DMS153 treated with DMSO at 0.1 percent for 48 hours (cell line): Measurements from ENCODE around the gene VCAN.

Experiments used
- DNase-seq: peaks from one replicate; lab custom pipeline; 2025; ENCODE audit not compliant: unreplicated experiment; lab: John Stamatoyannopoulos, UW

VCAN gene

GRCh38 chr5:83494087-83494620 lies 22.6 kb downstream of the VCAN start:
- DNase-seq, result no peak

DNA sequence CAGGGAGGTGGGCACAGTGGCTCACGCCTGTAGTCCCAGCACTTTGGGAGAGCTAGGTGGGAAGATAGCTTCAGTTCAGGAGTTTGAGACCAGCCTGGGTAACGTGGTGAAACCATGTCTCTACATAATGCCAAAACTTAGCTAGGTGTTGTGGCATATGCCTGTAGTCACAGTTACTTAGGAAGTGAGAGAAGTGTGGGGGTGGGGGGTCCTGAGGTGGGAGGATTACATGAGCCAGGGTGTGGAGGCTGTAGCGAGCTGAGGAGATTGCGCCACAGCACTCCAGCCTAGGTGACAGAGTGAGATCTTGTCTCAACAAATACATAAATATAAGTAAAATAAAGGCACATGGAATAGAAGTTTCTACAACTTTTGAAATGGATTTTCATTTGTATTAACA lies 23.1 kb downstream of the VCAN start:
- DNase-seq, result no peak

- DNase-seq, result no peak
Measured at GRCh38 chr5:83496626-83497025, 25.1 kb downstream of the VCAN start.

DNA sequence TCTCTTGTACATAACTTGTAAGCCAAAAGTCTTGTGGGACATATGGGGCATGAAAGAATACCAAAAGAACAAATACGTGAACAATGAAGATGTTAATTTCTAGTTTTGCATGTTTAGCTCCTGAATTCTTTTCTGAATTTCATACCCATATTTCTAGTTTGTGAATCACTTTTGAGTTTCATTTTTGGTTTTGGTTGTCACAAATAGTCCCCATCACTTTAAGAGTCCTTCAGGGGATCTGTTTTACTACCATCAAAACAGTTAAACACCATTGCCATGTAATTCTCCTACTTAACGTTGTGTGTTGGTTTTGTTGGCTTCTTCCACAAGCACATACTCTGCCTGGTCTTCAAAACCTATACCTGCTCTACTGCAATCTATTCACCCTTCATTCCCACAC lies 27.0 kb downstream of the VCAN start:
- DNase-seq, result no peak

GRCh38 chr5:83503662-83504061 lies 32.1 kb downstream of the VCAN start:
- no peak for DNase-seq

GRCh38 chr5:83507431-83507830 lies 35.9 kb downstream of the VCAN start:
- no peak for DNase-seq

DNA sequence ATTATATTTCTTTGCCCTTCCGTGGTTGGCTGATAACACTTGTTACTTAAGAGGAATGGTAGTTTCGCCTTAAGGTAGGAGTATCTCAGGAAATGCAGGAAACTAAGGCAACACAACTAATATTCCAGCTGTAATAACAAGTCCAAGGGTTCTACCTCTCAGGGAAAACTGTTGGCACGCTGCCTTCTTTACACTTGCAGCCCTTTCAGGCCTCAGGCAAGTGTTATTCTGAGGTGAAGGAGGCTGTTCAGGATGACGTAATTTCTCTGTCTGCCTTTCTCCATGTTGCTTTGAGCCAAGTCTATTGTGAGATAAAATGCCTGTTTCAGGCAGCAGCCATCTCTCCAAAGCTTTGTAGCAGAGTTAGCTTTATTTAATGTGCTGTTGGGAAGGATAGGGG lies 38.0 kb downstream of the VCAN start:
- no peak for DNase-seq

GRCh38 chr5:83510260-83510659 lies 38.7 kb downstream of the VCAN start:
- DNase-seq, result no peak

- no peak for DNase-seq
Measured at GRCh38 chr5:83512061-83512745, 40.7 kb downstream of the VCAN start.

GRCh38 chr5:83513081-83513480 lies 41.5 kb downstream of the VCAN start:
- DNase-seq, result no peak

GRCh38 chr5:83513491-83513890 lies 41.9 kb downstream of the VCAN start:
- no peak for DNase-seq

DNA sequence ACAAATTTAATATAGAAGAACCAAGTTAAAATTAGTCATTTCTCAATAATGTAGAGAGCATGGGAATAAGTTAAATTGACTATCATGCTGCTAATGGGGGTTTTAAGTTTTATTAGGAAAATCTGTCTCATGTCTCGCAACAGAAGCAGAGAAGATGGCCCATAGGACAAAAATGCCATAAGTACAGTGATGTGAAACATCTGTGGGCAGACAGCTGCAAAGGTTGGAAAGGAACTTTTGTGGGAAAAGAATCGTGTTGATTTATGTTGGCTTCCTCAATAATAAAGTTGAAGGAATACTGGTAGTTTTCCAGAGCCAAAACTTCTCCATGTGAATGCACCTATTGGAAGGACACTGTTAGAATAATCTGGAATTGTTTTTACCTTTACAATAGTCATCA lies 44.8 kb downstream of the VCAN start:
- no peak for DNase-seq

DNA sequence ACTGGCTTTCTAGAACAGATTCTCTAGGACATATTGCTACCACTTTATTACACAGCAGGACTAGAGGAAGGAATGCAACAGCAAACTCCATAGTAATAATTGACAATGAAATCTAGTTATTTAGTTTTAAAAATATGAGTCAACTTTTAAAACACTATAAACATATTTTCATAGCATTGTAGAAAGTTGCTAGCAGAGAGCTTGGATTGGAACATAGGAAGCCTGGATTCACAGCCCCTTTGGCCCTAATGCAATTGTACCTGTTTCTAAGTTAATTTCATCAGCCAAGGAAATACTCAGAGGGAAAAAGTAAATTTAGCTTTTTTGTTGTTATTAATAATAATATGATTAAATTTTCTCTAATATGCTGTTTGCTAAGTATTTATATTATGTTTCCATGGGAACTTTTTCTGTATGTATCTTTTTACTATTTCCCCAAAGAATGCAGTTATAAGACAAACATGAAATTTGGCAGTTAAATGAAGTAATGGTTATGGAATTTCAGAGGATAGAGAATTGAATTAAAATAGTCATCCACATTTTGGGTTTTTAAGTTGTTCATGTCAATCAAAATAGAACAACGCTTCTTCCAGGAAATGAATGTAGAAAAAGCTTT lies 45.6 kb downstream of the VCAN start:
- DNase-seq, result no peak

GRCh38 chr5:83517688-83518085 lies 46.1 kb downstream of the VCAN start:
- no peak for DNase-seq

DNA sequence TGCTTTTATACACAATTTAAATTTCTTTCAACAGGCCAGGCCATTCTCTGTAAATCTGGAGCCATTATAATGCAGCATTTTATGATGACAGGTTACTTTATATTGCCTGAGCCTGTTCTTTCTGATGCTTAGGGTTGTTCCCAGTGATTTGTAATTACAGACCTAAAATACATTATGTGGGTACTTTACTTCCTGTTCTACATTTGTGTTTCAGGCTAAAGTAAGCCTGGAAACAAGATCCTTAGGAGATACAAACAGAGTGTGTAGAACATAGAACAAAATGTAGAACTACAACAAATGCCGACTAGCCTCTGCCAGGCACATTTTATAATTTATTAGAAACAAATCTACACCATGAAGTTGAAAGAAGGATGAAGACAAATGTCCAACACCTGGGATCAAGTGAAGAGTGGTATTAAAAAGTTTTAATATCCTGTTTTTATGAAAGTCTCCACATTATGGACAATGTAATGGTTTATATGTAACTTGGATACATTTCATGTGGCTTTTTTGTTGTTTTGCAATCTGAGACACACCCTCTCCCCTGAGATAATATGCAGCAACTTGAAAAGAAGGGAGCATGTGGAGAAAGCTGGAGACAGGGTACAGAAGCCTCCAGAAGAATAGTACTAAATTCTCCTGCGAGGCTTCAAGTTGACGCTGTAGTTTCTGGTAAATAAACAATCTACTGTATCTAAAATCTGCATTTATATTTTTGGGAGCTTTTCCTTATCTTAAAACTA lies 46.9 kb downstream of the VCAN start:
- DNase-seq, result no peak

DNA sequence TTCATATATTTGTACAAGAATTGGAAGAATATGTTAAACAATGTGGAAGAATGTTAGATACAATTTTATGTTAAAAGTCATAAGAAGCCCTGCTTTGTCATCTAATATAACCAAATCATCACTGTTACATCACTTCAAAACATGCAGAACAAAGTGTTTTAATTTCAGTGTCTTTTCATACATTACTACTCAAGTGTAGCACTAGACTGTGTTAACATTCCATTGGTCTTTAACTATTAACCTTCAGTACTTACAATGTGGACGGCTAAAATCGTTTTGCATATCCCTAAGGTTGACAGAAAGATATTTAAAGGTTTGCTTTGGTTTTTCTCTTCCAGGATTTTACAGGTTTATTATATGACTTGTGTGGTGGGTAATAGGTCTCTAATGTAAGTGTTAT lies 50.9 kb downstream of the VCAN start:
- DNase-seq, result no peak

- no peak for DNase-seq
Measured at GRCh38 chr5:83523929-83524328, 52.4 kb downstream of the VCAN start.

DNA sequence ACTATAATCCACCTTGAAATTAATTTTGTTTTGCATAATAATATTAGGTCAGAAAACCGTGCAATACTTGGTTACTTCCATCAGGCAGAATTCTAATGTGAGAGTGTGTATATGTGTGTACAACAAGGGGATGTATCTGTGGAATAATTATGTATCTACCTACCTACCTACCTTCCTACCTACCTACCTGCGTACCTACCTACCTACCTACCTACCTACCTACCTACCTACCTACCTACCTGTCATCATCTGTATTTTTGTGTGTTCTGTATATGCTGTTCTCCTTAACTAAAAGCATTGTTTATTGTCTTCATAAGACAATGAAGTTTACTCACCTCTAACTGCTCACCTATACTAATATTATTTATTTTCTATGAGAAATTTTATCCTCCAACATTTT lies 52.8 kb downstream of the VCAN start:
- no peak for DNase-seq

DNA sequence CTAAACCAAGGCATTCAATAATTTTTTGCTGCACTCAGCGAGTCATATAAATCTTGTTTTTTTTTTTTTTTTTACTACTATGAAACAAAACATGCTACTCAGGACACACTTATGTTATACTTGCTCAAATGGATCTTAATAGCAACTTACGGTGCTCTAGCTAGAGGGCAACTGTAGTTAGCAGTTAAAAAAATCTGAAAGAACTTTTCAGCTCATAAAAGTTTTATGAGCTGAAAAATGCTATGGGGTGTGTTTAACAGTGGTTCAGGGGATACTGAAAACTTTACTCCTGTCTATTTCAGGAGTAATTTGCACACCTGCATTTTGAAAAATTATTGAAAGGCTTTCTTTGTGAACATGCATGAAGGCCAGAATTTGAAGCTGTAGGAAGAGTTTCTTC lies 53.4 kb downstream of the VCAN start:
- DNase-seq, result no peak

GRCh38 chr5:83526289-83526688 lies 54.7 kb downstream of the VCAN start:
- no peak for DNase-seq

GRCh38 chr5:83527221-83527620 lies 55.7 kb downstream of the VCAN start:
- no peak for DNase-seq
